ENCODE results near the gene TRMT61B.

Gene TRMT61B

DNA sequence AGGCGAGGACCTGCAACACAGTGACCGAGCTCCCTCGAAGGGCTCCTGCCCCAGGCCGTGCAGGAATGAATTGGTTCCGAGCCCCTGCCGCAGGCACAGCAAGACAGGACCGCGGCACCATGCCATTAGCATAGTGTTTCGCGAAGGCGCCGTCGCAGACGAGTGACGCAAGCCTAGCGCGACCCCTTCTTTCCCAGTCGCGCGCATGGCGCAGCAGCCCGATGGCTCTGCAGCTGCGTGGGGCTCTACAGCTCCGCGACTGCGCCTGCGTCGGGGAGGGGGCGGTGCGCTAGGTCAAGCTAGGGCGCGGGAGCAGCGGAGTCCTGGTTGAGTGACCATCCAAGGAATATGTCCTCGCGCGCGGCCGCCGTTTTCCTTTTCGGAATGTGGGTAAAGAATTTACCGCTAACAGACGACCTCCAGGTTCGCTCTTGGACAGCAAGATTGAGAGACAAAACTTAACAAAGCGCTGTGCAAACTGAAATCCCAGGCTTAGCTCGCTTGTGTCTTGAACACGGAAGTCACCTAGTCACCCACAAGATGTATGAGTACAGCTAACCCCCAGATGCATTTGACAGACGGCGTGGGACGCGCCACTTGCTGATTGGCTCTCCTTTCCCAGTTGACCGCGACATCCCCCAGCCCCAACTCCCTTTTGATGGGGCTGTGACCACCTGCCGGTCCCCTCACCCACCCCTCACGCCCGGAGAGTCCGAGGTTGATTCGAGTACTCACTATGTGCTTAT lies at the start of gene TRMT61B:
TRMT61B (minus strand) TSS at position 164 of the 746 bp plus-strand sequence; CDS start at position 132, 32 bp downstream.
- peak; percentile 95 to 98 for DNase-seq (ENCODE audit: low read depth in 1 of 2, low spot score in 1 of 2)

- DNase-seq (ENCODE audit: low read depth in 1 of 2, low spot score in 1 of 2): no peak
Measured at GRCh38 chr2:28915939-28916338, 45.8 kb upstream of the TRMT61B start.

- no peak for DNase-seq (ENCODE audit: low read depth in 1 of 2, low spot score in 1 of 2)
Measured at GRCh38 chr2:28909655-28910353, 39.7 kb upstream of the TRMT61B start.

DNA sequence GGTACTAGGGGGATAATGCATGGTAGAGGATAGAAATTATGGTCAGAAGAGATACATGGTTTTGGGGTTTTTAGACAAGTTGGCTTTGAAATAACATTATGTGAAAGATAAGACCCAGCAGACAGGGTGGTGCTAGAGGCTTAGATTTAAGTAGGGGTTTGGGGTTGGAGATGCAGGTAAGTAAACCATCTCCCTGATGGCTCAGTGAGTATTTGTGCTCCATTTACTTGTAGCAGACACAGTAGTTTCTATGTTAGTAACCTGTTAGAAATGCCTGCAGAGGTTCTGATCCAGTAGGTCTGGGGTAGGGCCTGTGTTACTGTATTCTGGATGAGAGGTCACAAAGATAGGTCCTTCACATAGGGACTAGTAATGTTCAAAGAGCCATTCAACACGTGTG lies 38.1 kb upstream of the TRMT61B start:
- DNase-seq (ENCODE audit: low read depth in 1 of 2, low spot score in 1 of 2): no peak

DNA sequence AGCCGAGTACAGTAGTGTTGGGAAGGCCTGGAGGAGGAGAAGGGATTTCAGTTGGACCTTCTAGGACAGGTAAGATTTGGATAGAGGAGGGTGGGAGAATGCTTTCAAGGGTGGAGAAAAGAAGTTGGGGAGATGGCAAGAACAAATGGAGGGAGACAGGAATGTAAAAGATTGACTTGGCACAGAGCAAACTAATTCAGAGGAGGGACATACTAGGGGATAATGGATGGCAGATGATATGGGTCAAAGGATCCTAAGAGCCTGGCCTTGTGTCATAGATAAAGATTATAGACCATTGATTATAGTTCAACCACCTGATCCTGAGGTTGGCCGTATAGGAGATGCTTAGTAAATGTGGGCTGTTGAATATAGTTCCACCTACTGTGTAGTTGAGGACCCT lies 36.7 kb upstream of the TRMT61B start:
- DNase-seq (ENCODE audit: low read depth in 1 of 2, low spot score in 1 of 2): no peak

DNA sequence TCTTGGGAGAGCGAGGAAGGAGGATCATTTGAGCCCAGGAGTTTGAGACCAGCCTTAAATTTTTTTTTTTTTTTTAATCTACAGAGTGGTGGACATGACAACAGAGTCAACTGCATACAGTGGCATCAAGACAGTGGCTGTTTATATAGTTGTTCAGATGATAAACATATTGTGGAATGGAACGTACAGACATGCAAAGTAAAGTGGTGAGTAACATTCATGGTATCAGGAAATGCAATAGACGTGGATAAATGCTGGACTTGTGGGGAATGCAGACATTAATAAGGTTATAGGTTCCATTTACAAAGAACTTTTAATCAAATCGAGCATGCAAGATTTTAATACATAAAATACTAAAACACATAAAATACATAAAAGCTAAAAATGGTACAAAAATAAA lies 36.3 kb upstream of the TRMT61B start:
- DNase-seq (ENCODE audit: low read depth in 1 of 2, low spot score in 1 of 2): no peak

DNA sequence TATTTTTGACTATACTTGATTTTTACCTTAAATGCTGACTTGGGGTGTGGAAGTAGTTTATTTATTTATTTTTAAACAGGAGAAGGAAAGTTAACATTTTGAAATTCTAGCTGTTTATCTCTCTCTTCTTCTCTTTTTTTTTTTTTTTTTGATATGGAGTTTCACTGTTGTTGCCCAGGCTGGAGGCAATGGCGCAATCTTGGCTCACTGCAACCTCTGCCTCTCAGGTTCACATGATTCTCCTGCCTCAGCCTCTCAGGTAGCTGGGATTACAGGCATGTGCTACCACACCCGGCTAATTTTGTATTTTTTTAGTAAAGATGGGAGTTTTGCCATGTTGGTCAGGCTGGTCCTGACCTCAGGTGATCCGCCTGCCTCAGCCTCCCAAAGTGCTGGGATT lies 35.4 kb upstream of the TRMT61B start:
- no peak for DNase-seq (ENCODE audit: low read depth in 1 of 2, low spot score in 1 of 2)

GRCh38 chr2:28904802-28905457 lies 34.8 kb upstream of the TRMT61B start:
- no peak for DNase-seq (ENCODE audit: low read depth in 1 of 2, low spot score in 1 of 2)

DNA sequence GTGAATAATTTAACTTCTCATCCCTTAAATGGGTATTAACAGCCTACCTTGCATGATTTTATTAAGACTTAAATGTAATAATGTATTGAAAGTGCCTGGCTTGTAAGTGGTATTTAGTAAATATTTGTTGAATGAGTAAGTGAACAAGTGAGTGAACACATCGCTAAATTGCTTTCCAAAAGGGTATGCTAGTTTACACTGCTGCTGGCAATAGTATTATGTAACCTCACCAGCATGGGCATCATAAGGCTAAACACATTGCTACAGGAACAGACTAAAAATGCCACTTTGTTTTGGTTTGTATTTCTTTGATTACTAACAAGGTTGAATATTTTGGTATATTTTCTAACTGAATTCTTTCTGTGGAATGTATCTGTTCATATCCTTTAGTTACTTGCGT lies 34.2 kb upstream of the TRMT61B start:
- DNase-seq (ENCODE audit: low read depth in 1 of 2, low spot score in 1 of 2): no peak

GRCh38 chr2:28902584-28902983 lies 32.5 kb upstream of the TRMT61B start:
- no peak for DNase-seq (ENCODE audit: low read depth in 1 of 2, low spot score in 1 of 2)

DNA sequence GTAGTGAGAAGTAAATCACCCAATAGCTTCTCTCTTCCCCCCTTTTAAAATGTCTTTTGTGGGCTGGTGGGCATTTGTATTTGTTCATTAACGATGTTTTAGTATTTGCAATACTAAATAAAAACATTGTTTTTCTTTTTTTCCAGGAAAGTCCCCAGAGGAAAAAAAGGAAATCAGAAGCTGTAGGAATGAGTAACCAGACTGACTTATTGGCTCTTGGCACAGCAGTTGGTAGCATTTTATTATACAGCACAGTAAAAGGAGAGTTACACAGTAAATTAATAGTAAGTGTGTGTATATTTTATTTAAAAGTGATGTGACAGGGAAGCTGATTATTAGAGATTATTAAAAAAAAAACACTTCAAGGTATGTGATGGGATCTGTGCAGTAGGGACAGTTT lies 31.7 kb upstream of the TRMT61B start:
- no peak for DNase-seq (ENCODE audit: low read depth in 1 of 2, low spot score in 1 of 2)

DNA sequence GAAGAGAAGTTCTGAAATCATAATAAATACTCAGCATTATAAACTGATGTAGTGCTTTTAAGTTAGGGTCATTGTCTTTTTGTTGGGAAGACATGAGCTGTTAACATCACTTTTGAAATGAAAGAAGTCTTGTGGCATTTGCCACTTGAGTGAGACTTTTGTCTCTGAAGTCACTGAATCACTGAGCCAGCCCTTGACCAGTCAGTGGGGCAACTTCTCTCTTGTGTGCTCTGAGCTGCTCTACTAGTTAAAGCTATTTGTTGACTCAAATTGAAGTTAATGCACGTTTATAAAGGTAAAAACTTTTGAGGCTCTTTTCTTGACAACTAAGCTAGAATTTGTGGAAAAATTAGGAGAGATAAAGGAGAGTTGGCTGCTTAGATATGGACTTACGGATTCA lies 31.1 kb upstream of the TRMT61B start:
- no peak for DNase-seq (ENCODE audit: low read depth in 1 of 2, low spot score in 1 of 2)

DNA sequence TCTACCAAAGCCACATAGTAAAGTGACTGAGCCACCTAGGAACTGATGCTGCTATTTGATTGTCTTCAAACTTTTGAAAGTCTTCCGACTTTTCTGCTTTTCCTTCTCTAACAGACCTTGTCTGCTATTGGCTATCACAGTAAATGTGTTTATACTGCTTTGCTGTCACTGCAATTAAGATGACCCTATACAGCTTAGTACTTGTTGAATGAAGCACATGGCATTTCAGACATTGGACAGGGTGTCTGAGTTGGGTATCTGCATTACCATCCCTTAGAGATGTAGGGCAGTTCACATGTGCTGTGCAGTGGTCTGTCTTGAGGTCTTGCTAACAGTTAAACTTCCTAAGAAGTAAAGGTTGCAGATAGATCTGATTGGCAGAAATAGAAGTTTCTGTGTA lies 27.9 kb upstream of the TRMT61B start:
- DNase-seq (ENCODE audit: low read depth in 1 of 2, low spot score in 1 of 2): no peak

GRCh38 chr2:28896906-28897305 lies 26.8 kb upstream of the TRMT61B start:
- DNase-seq (ENCODE audit: low read depth in 1 of 2, low spot score in 1 of 2): no peak

GRCh38 chr2:28895189-28895893 lies 25.2 kb upstream of the TRMT61B start:
- peak; percentile 5 to 15 for DNase-seq (ENCODE audit: low read depth in 1 of 2, low spot score in 1 of 2)

DNA sequence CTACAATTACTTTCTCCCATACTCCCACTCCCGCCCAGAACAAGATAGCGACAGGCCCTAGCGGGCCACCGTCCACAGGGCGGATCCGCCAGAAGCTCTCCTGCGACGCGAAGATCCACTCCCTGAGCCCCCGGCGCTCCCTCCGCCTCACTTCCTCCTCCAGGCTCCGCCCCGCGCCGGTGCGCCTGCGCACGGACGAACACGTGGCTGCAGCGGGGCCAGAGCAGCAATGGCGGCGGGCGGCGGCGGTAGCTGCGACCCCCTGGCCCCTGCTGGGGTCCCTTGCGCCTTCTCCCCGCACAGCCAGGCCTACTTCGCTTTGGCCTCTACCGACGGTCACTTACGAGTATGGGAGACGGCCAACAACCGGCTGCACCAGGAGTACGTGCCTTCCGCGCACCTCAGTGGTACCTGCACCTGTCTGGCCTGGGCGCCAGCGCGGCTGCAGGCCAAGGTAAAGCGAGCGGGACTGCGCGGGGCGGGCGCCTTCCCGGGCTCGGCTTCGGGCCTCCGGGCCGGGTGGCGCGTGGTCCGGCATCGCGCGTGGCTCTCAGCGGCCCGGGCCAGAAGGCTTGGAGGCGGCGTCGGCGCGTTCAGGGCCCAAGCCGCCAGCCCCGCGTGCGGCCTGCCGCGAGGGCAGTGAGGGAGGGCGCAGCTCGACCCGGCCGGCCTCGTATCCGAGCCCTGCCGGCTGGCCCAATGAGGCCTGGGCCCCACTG lies 24.5 kb upstream of the TRMT61B start, which contains the start of gene WDR43:
WDR43 (plus strand) TSS at position 198 of the 719 bp plus-strand sequence; CDS start at position 230, 32 bp downstream.
- peak; percentile 92 to 97 for DNase-seq (ENCODE audit: low read depth in 1 of 2, low spot score in 1 of 2)

- no peak for DNase-seq (ENCODE audit: low read depth in 1 of 2, low spot score in 1 of 2)
Measured at GRCh38 chr2:28893488-28893887, 23.4 kb upstream of the TRMT61B start.

GRCh38 chr2:28880193-28880592 lies 10.1 kb upstream of the TRMT61B start:
- DNase-seq (ENCODE audit: low read depth in 1 of 2, low spot score in 1 of 2): no peak

DNA sequence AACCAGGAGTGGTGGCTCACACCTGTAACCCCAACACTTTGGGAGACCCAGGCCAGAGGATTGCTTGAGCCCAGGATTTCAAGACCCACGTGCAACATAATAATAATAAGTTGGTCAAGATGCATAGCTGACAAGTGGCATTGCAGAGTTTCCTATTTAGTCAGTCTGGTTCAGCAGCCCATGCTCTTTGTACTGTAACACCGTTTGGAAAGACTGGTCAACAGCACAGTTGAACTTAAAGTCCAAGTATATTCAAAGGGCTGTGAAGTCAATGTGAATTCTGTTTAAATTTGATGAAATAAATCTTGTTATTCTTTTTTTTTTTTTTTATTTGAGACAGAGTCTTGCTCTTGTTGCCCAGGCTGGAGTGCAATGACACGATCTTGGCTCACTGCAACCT lies 1.5 kb upstream of the TRMT61B start:
- DNase-seq (ENCODE audit: low read depth in 1 of 2, low spot score in 1 of 2): no peak

DNA sequence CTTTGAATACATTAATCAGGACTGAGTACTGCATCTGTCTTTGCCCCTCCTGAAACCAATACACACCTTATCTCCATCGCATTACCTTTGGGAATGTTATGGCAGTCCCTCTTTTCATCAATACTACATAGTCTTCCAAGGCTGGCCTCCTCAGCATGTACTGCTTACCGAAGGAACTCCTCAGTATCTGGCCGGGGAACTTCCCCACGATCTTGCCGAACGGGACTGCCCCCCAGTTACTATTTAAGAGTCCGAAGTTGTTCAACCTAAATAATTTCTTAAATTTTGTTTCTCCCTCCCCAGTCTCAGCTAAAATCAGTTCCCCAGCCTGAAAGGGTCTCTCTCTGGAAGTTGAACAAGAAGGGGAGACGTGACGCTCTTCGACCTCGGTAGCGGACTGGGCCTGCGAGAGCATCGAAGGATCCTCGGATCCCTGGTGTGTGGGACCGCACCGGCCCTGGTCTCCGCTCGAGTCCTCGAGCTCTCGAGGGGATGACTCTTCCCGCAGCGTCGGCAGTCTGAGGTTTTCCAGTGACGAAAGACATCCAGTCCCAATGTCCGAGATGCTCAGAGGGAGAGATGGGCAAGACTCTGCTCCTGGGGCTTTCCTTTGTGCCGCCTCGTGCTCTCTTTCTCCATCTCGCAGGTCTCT lies 489 bp downstream of the TRMT61B start:
- DNase-seq (ENCODE audit: low read depth in 1 of 2, low spot score in 1 of 2): no peak
